HuH-7.5 (cell line): Measurements from ENCODE around the gene ASCL3.
"Not testable (repeated sequence)": the region's sequence is repeated elsewhere in the genome, so short reads cannot be mapped to it uniquely, and the experiment has no call there.

Experiments used
- DNase-seq: peaks from one replicate; pipeline ENCODE4 v3.0.0; 2011; ENCODE audit warnings: low spot score

ASCL3 gene

DNA sequence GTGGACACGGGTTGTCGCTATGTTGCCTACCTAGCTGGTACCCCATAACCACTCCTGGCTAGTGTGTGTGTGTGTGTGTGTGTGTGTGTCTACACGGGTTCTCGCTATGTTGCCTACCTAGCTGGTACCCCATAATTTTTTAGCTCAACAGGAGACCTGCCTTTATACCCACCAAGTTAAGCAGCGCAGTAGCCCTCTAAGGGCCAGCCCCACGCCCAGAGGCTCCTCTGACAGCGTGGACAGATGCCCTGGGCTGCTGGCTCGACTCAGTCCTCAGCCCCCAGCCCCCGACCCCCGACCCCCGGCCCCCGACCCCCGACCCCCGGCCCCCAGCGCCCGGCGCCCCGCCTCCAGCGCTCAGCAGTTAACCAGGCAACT lies 32.2 kb downstream of the ASCL3 start:
- no peak for DNase-seq

DNA sequence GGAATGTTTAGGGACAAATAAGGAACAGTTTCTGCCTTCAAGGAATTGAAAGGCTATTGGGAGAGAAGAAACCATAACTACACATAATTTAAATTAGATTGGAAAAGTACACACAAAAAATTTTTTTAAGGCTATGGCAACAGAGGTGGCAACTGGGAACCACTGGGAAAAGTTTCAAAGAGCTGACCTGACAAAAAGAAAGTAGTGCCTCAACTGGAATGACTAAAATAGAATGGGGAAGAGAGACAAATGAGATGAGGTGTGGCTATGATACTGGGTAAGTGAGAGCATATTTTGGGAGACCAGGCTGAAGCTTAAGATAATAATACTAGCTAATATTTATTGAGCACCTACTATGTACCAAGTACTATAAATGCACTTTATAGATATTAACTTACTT lies 34.7 kb downstream of the ASCL3 start:
- no peak for DNase-seq

- no peak for DNase-seq
Measured at GRCh38 chr11:8907116-8907515, 35.7 kb downstream of the ASCL3 start.

DNA sequence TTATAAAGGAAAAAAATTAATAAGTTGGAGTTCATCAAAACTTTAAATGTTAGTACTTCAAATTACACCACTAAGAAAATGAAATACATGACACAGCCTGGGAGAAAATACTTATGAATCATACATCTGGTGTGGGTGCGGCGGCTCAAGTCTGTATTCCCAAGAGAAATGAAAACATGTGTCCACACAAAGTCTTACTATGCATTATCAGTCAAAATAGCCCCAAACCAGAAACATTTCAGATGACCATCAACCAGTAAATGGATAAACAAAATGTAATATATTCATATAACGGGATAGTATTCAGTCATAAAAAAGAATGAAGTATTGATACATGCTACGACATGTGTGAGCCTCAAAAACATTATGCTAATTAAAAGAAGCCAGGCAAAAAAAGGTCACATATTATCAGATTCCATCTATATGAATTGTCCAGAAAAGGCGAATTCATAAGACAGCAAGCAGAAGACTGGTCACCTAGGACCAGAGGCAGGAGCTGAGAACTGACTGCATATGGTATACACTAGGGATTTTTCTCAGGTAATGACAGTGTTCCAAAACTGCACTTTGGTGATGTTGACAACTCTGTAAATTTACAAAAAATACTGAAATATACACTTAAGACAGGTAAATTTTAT lies 37.2 kb downstream of the ASCL3 start:
- DNase-seq = no peak

DNA sequence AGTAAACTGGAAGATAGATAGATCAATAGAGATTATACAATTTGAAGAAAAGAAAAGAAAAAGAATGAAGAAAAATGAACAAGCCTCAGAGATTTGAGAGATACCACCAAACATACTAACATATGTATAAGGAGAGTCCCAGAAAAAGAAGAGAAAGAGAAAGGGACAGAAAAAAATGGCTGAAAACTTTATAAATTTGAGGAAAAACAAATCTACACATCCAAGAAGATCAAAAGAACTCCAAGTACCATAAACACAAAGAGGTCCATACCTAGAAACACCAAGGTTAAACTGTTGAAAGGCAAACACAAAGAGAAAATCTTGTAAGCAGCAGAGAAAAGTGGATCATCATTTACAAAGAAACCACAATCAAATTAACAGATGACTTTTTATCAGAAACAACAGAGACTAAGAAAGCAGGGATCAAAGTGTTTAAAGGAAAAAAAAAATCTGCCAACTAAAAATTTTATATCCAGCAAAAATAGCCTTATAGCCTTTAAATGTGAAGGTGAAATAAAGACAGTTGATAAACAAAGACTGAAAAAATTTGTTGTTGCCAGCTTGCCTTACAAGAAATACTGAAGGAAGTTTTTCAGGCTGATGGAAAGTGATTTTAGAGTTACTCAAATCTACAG lies 43.6 kb downstream of the ASCL3 start:
- DNase-seq = no peak

GRCh38 chr11:8891185-8891584 lies 51.6 kb downstream of the ASCL3 start:
- not testable (repeated sequence) for DNase-seq
